B cell (primary cell): Measurements from ENCODE around the gene KIAA1191. TPM values are rescaled to one million over a fixed set of nuclear protein-coding genes. Genes with fewer than 3 reads are reported as not detected.

Experiments
- ATAC-seq: fragments of 200-7000 bp; cut with Tn5 transposase; one replicate; pipeline ENCODE4 v1.10.0; 2021; ENCODE audit warnings: low read depth, mild to moderate bottlenecking, moderate number of reproducible peaks, moderate library complexity
- CTCF ChIA-PET: fragments of 350-600 bp; sonication (Branson Sonifier 250); formaldehyde crosslinking; loops from one replicate; lab custom pipeline; 2021; ENCODE audit warnings: antibody characterized with exemption, inconsistent platforms; lab: Charles Lee
- POLR2A ChIA-PET: fragments of 350-600 bp; sonication (Branson Sonifier 250); formaldehyde crosslinking; loops from one replicate; lab custom pipeline; 2021; ENCODE audit warnings: antibody characterized with exemption; lab: Charles Lee
- DNase-seq: peaks from one replicate; pipeline ENCODE4 v3.0.0; 2013
- H2AFZ ChIP-seq: 2 replicates; pipeline ENCODE4 v1.6.1; 2012; ENCODE audit warnings: mild to moderate bottlenecking, low read depth, low read length; ENCODE audit not compliant: insufficient read depth, poor library complexity, severe bottlenecking
- H3K27ac ChIP-seq, 2 donors: 1 replicate in 1 of 2; 2 replicates in 1 of 2; pipeline ENCODE4 v1.5.1; 2012 to 2013; ENCODE audit warnings: low read length in 2 of 2, mild to moderate bottlenecking in 2 of 2, moderate library complexity in 1 of 2
- H3K27me3 ChIP-seq, 4 experiments: fragments of 200-600 bp in 1 of 4; sonication (generic) in 1 of 4; replicated peaks in 1 of 4; 1 replicate in 2 of 4; 2 replicates in 2 of 4; pipeline versions ENCODE4 v1.6.1 to v1.7.0; 2013 to 2016; ENCODE audit warnings: low read length in 3 of 4, mild to moderate bottlenecking in 2 of 4, mixed read lengths in 1 of 4, moderate library complexity in 1 of 4; ENCODE audit not compliant: insufficient read depth in 4 of 4, control insufficient read depth in 3 of 4; ENCODE audit errors: control extremely low read depth in 1 of 4
- H3K36me3 ChIP-seq, 2 experiments: replicated peaks in 1 of 2; 1 replicate in 1 of 2; 2 replicates in 1 of 2; pipeline versions ENCODE4 v1.6.1 to v1.7.1; 2013; ENCODE audit warnings: low read length in 1 of 2; ENCODE audit not compliant: insufficient read depth in 2 of 2, control insufficient read depth in 1 of 2; ENCODE audit errors: control extremely low read depth in 1 of 2, extremely low read depth in 1 of 2
- H3K4me1 ChIP-seq, 2 donors: fragments of 200-600 bp in 1 of 2; sonication (generic) in 1 of 2; 1 replicate in 1 of 2; 2 replicates in 1 of 2; pipeline versions ENCODE4 v1.5.1 to v1.6.1; 2013 to 2017; ENCODE audit warnings: low read length in 2 of 2; ENCODE audit not compliant: control insufficient read depth in 2 of 2, insufficient read depth in 2 of 2
- H3K4me2 ChIP-seq: replicated peaks from 2 replicates; pipeline ENCODE3; 2012; ENCODE audit warnings: mild to moderate bottlenecking, low read depth, low read length; ENCODE audit not compliant: poor library complexity, severe bottlenecking
- H3K4me3 ChIP-seq, 5 experiments: fragments of 200-600 bp in 1 of 5; sonication (generic) in 1 of 5; 1 replicate in 3 of 5; 2 replicates in 2 of 5; pipeline versions ENCODE4 v1.5.1 to v1.7.0; 2011 to 2016; ENCODE audit warnings: low read length in 4 of 5, mild to moderate bottlenecking in 4 of 5, low read depth in 2 of 5, control low read depth in 1 of 5, moderate library complexity in 1 of 5; ENCODE audit not compliant: insufficient read depth in 1 of 5; ENCODE audit errors: control extremely low read depth in 1 of 5, extremely low read depth in 1 of 5
- H3K79me2 ChIP-seq: fragments of 200-600 bp; sonication (generic); one replicate; pipeline ENCODE4 v1.6.0; 2016; ENCODE audit warnings: low read length; ENCODE audit not compliant: control insufficient read depth, insufficient read depth
- H3K9ac ChIP-seq: fragments of 200-600 bp; sonication (generic); 2 replicates; pipeline ENCODE4 v1.6.1; 2017; ENCODE audit warnings: mild to moderate bottlenecking, low read length, moderate library complexity
- H3K9me3 ChIP-seq, 3 donors: one replicate each; pipeline versions ENCODE4 v1.6.1 to v1.7.1; 2013; ENCODE audit warnings: low read length in 2 of 3; ENCODE audit not compliant: control insufficient read depth in 2 of 3, insufficient read depth in 1 of 3; ENCODE audit errors: control extremely low read depth in 1 of 3
- H4K20me1 ChIP-seq: 2 replicates; pipeline ENCODE4 v1.6.0; 2012; ENCODE audit warnings: mild to moderate bottlenecking, low read length; ENCODE audit not compliant: insufficient read depth, control insufficient read depth, poor library complexity, severe bottlenecking
- H3K27ac Mint-ChIP-seq: one replicate; pipeline ENCODE4 v1.8.0; 2021; ENCODE audit warnings: mixed read lengths
- H3K27me3 Mint-ChIP-seq: one replicate; pipeline ENCODE4 v1.8.0; 2021; ENCODE audit warnings: mixed read lengths
- H3K4me1 Mint-ChIP-seq: one replicate; pipeline ENCODE4 v1.8.0; 2021; ENCODE audit warnings: mixed read lengths
- H3K4me3 Mint-ChIP-seq: one replicate; pipeline ENCODE4 v1.8.0; 2021; ENCODE audit warnings: mixed read lengths
- H3K9me3 Mint-ChIP-seq: one replicate; pipeline ENCODE4 v1.8.0; 2022; ENCODE audit warnings: mixed read lengths; ENCODE audit not compliant: insufficient read depth
- CTCF ChIP-seq: fragments of 200-600 bp; IDR thresholded peaks from one replicate; pipeline ENCODE4 v1.8.0; 2022; ENCODE audit warnings: antibody characterized with exemption, mild to moderate bottlenecking
- EZH2 ChIP-seq: IDR thresholded peaks from 2 replicates; pipeline ENCODE4 v1.6.1; 2012; ENCODE audit warnings: borderline replicate concordance, low read depth, mild to moderate bottlenecking, moderate library complexity, low read length; ENCODE audit not compliant: insufficient read depth, poor library complexity, severe bottlenecking
- WGBS: methylation state at CpG from one replicate; pipeline ENCODE4 v1.1.5; 2013; ENCODE audit warnings: missing lambda C conversion rate; ENCODE audit not compliant: insufficient coverage; 5-methylcytosine and 5-hydroxymethylcytosine counted together
- intact Hi-C: fragments of 100-400 bp; cut with micrococcal nuclease; formaldehyde crosslinking; loops from one replicate; pipeline ENCODE4 v1.10.0; 2022
- polyA plus RNA-seq: library from polyadenylated mRNA; depleted of rRNA; stranded (reverse); fragments of >200 nt; gene quantifications from 2 replicates; pipeline ENCODE4 v1.2.3, GENCODE V29; 2012
- total RNA-seq, 2 donors: library from RNA; stranded (reverse); fragments of 120-200 nt in 1 of 2; gene quantifications; 1 replicate in 1 of 2; 2 replicates in 1 of 2; pipeline versions ENCODE4 v1.2.3 to v1.2.4, GENCODE V29; 2013 to 2022

The KIAA1191 gene
- total and polyA plus RNA-seq, 2 donors (not counting 1 experiment from before 2014, with no cell fraction given), result 61.2 to 82.9 TPM

- no peak overlapping the region for H3K4me3 Mint-ChIP-seq
- Histone ChIP-seq H3K4me3 (no peak overlapping the region), H3K27me3 (no peaks in the 10 kb centered on the region), H3K36me3 (peaks cover 0 to 76% of the 10 kb centered on the region in 2 experiments), H3K4me2 (no peak overlapping the region), H3K79me2 (peaks cover 65% of the 10 kb centered on the region), H3K9me3 (no peaks in the 10 kb centered on the region), H3K4me1 (no peaks in the 10 kb centered on the region), H4K20me1 (peaks cover 72% of the 10 kb centered on the region), H3K9ac (no peak overlapping the region), H2AFZ (no peak overlapping the region), H3K27ac (no peak overlapping the region)
- no peak for DNase-seq
- H3K4me1 Mint-ChIP-seq, result peaks cover 10% of the 10 kb centered on the region
- TF ChIP-seq CTCF (no peak), EZH2 (no peak)
- H3K27me3 Mint-ChIP-seq, result no peaks in the 10 kb centered on the region
- WGBS, result 94% methylated on average over 4 of the region's 4 CpGs
- ChIA-PET CTCF (no interaction called here), POLR2A (no interaction called here)
- intact Hi-C loops, result no loop called here
- no peaks in the 10 kb centered on the region for H3K9me3 Mint-ChIP-seq
- ATAC-seq, result no peak
- H3K27ac Mint-ChIP-seq, result no peak overlapping the region
These were observed 8.0 kb downstream of the KIAA1191 start for GRCh38 chr5:176353533-176353932.

GRCh38 chr5:176352116-176352878, 9.3 kb downstream of the KIAA1191 start:
- CTCF ChIA-PET, result interaction anchor here (0.5 to 0.6 kb wide), 2 partner anchors 24 to 1133 kb away, joined by 3 to 5 read pairs; no protein-coding TSS in a partner anchor
- Mint-ChIP-seq H3K4me3 (no peak overlapping the region), H3K9me3 (no peaks in the 10 kb centered on the region), H3K4me1 (peaks cover 4% of the 10 kb centered on the region), H3K27me3 (no peaks in the 10 kb centered on the region), H3K27ac (no peak overlapping the region)
- H3K27ac ChIP-seq, result no peak overlapping the region
- no peak overlapping the region for H3K4me2 ChIP-seq
- H3K4me1 ChIP-seq, result no peaks in the 10 kb centered on the region
- peaks cover 69% of the 10 kb centered on the region for H4K20me1 ChIP-seq
- TF ChIP-seq CTCF (no peak), EZH2 (no peak)
- DNase-seq (no peak), ATAC-seq (no peak)
- no peak overlapping the region for H2AFZ ChIP-seq
- POLR2A ChIA-PET, result interaction anchor here (1.3 kb wide), 1 partner anchor 9 kb away, joined by 3 read pairs; no protein-coding TSS in a partner anchor
- no peaks in the 10 kb centered on the region for H3K9me3 ChIP-seq
- 89% methylated on average over 3 of the region's 5 CpGs for WGBS
- intact Hi-C loops, result no loop called here
- no peak overlapping the region for H3K9ac ChIP-seq
- H3K4me3 ChIP-seq, result no peak overlapping the region
- no peaks in the 10 kb centered on the region for H3K27me3 ChIP-seq
- H3K79me2 ChIP-seq, result peaks cover 53% of the 10 kb centered on the region
- peaks cover 0 to 85% of the 10 kb centered on the region in 2 experiments for H3K36me3 ChIP-seq
